CD4-positive, alpha-beta T cell (primary cell): Measurements from ENCODE around the gene TREH. TPM values are rescaled to one million over a fixed set of nuclear protein-coding genes. Genes with fewer than 3 reads are reported as not detected.
A peak's percentile ranks its signal among the peaks of the same experiment; 100 is the strongest.

Experiments used
- ATAC-seq: fragments of 200-7000 bp; cut with Tn5 transposase; one replicate; pipeline ENCODE4 v1.10.0; 2022; ENCODE audit warnings: mild to moderate bottlenecking; ENCODE audit not compliant: poor library complexity
- CTCF ChIA-PET: fragments of 350-600 bp; sonication (Branson Sonifier 250); formaldehyde crosslinking; loops from one replicate; lab custom pipeline; 2021; ENCODE audit warnings: antibody characterized with exemption, inconsistent platforms; lab: Charles Lee
- POLR2A ChIA-PET: fragments of 350-600 bp; sonication (Branson Sonifier 250); formaldehyde crosslinking; loops from one replicate; lab custom pipeline; 2021; ENCODE audit warnings: antibody characterized with exemption, inconsistent platforms; lab: Charles Lee
- DNase-seq, 14 experiments: peaks; one replicate each; pipeline ENCODE4 v3.0.0-alpha.2; 2013 to 2020; ENCODE audit warnings: mixed read lengths in 2 of 14
- H3K27ac ChIP-seq, 2 donors: one replicate each; pipeline versions ENCODE4 v1.5.1 to v1.7.0; 2013; ENCODE audit warnings: low read length in 2 of 2, low read depth in 1 of 2, mild to moderate bottlenecking in 1 of 2
- H3K27me3 ChIP-seq, 2 experiments: 1 replicate in 1 of 2; 2 replicates in 1 of 2; pipeline versions ENCODE4 v1.6.1 to v1.7.0; 2013; ENCODE audit warnings: low read length in 2 of 2, control low read depth in 1 of 2, mild to moderate bottlenecking in 1 of 2, moderate library complexity in 1 of 2; ENCODE audit not compliant: insufficient read depth in 2 of 2, control insufficient read depth in 1 of 2
- H3K36me3 ChIP-seq: one replicate; pipeline ENCODE4 v1.6.1; 2013; ENCODE audit warnings: low read length, control low read depth; ENCODE audit not compliant: insufficient read depth
- H3K4me1 ChIP-seq: one replicate; pipeline ENCODE4 v1.6.1; 2013; ENCODE audit warnings: low read length, control low read depth; ENCODE audit not compliant: insufficient read depth
- H3K4me3 ChIP-seq: one replicate; pipeline ENCODE4 v1.5.1; 2013; ENCODE audit warnings: mild to moderate bottlenecking, low read length, moderate library complexity
- H3K9me3 ChIP-seq, 2 experiments: 1 replicate in 1 of 2; 2 replicates in 1 of 2; pipeline versions ENCODE4 v1.6.1 to v1.7.0; 2013; ENCODE audit warnings: low read length in 2 of 2, mild to moderate bottlenecking in 2 of 2, control low read depth in 1 of 2, moderate library complexity in 1 of 2; ENCODE audit not compliant: control insufficient read depth in 1 of 2, insufficient read depth in 1 of 2
- H3K27ac Mint-ChIP-seq: one replicate; pipeline ENCODE4 v1.8.0; 2020; ENCODE audit warnings: mixed read lengths
- H3K27me3 Mint-ChIP-seq: one replicate; pipeline ENCODE4 v1.8.0; 2021; ENCODE audit warnings: mixed read lengths
- H3K36me3 Mint-ChIP-seq: one replicate; pipeline ENCODE4 v1.8.0; 2021; ENCODE audit warnings: low read depth, mixed read lengths
- H3K4me1 Mint-ChIP-seq: one replicate; pipeline ENCODE4 v1.8.0; 2021; ENCODE audit warnings: low read depth, mixed read lengths
- H3K4me3 Mint-ChIP-seq: one replicate; pipeline ENCODE4 v1.8.0; 2020; ENCODE audit warnings: mild to moderate bottlenecking, mixed read lengths
- H3K9me3 Mint-ChIP-seq: one replicate; pipeline ENCODE4 v1.8.0; 2020; ENCODE audit warnings: mixed read lengths
- CTCF ChIP-seq: fragments of 200-600 bp; IDR thresholded peaks from one replicate; pipeline ENCODE4 v1.8.0; 2022; ENCODE audit warnings: antibody characterized with exemption, mild to moderate bottlenecking
- intact Hi-C, 2 experiments: fragments of 100-400 bp; cut with DNase I in 1 of 2; cut with micrococcal nuclease in 1 of 2; formaldehyde crosslinking; loops; one replicate each; pipeline versions ENCODE4 v1.15.1 to v1.9.0; 2023 to 2025; cut with DNase I, micrococcal nuclease
- total RNA-seq, 174 experiments: library from RNA in 2 of 174; stranded (reverse) in 2 of 174; gene quantifications; one replicate each; pipeline ENCODE4 v1.2.3 and lab custom pipeline; 2021 to 2026

Gene TREH
- total RNA-seq, 2 experiments from 2014 or later = not detected

GRCh38 chr11:118666371-118666770 lies 13.1 kb downstream of the TREH start:
- TF ChIP-seq CTCF = no peak

GRCh38 chr11:118663902-118664301 lies 15.5 kb downstream of the TREH start:
- H3K4me3 ChIP-seq = no peak overlapping the region
- TF ChIP-seq CTCF = no peak
- no peak overlapping the region for H3K4me3 Mint-ChIP-seq
- H3K27me3 ChIP-seq = no peaks in the 10 kb centered on the region
- H3K9me3 ChIP-seq = no peaks in the 10 kb centered on the region
- DNase-seq (no peak), ATAC-seq (no peak)
- H3K36me3 Mint-ChIP-seq = no peaks in the 10 kb centered on the region
- peaks cover 13% of the 10 kb centered on the region for H3K4me1 ChIP-seq
- ChIA-PET POLR2A (no interaction called here), CTCF (no interaction called here)
- no peaks in the 10 kb centered on the region for H3K9me3 Mint-ChIP-seq
- no peaks in the 10 kb centered on the region for H3K36me3 ChIP-seq
- H3K27ac ChIP-seq = no peak overlapping the region
- H3K27ac Mint-ChIP-seq = no peak overlapping the region
- no peaks in the 10 kb centered on the region for H3K4me1 Mint-ChIP-seq
- no peaks in the 10 kb centered on the region for H3K27me3 Mint-ChIP-seq
- intact Hi-C loops = no loop called here

More at GRCh38 chr11:118666371-118666770, 13.1 kb downstream of the TREH start:
- ATAC-seq (peak; percentile 54), DNase-seq (peak in 1 of 14 experiments; percentile 12)
- H3K27me3 Mint-ChIP-seq = peaks cover under 1% of the 10 kb centered on the region
- H3K4me1 ChIP-seq = peaks cover 2% of the 10 kb centered on the region
- no peaks in the 10 kb centered on the region for H3K27me3 ChIP-seq
- POLR2A ChIA-PET = interaction anchor here (1.3 kb wide), 1 partner anchor 230 kb away, joined by 4 read pairs; the partner anchor contains the start of gene KMT2A
- no peaks in the 10 kb centered on the region for H3K4me1 Mint-ChIP-seq
- no peak overlapping the region for H3K4me3 ChIP-seq
- peaks cover 5% of the 10 kb centered on the region for H3K9me3 Mint-ChIP-seq
- CTCF ChIA-PET = interaction anchor here (1.3 kb wide), 1 partner anchor 23 kb away, joined by 4 read pairs; no protein-coding TSS in a partner anchor
- no peak overlapping the region for H3K27ac Mint-ChIP-seq
- no peaks in the 10 kb centered on the region for H3K36me3 Mint-ChIP-seq
- H3K36me3 ChIP-seq = no peaks in the 10 kb centered on the region
- H3K9me3 ChIP-seq = no peaks in the 10 kb centered on the region
- no peak overlapping the region for H3K27ac ChIP-seq
- H3K4me3 Mint-ChIP-seq = no peak overlapping the region
- intact Hi-C loops = no loop called here

- Histone ChIP-seq H3K36me3 (no peaks in the 10 kb centered on the region), H3K27me3 (no peaks in the 10 kb centered on the region), H3K9me3 (no peaks in the 10 kb centered on the region), H3K4me1 (peaks cover 13% of the 10 kb centered on the region), H3K4me3 (no peak overlapping the region), H3K27ac (no peak overlapping the region)
- intact Hi-C loops = no loop called here
- DNase-seq = no peak
- Mint-ChIP-seq H3K9me3 (no peaks in the 10 kb centered on the region), H3K36me3 (no peaks in the 10 kb centered on the region), H3K4me3 (no peak overlapping the region), H3K4me1 (no peaks in the 10 kb centered on the region), H3K27me3 (no peaks in the 10 kb centered on the region), H3K27ac (no peak overlapping the region)
- TF ChIP-seq CTCF = no peak
- no peak for ATAC-seq
- CTCF ChIA-PET = interaction anchor here (0.5 kb wide), 1 partner anchor 192 kb away, joined by 4 read pairs; no protein-coding TSS in a partner anchor
- POLR2A ChIA-PET = no interaction called here
Measured at GRCh38 chr11:118663381-118663780, 16.1 kb downstream of the TREH start.
